Upper lobe of left lung (tissue), 4 donors: ENCODE data around the gene RFWD3.

ENCODE experiments used
- POLR2AphosphoS5 ChIP-seq, 2 donors: sonication (generic); formaldehyde crosslinking; IDR thresholded peaks; one replicate each; pipeline ENCODE4 v1.5.1; 2017; ENCODE audit warnings: antibody characterized with exemption in 2 of 2
- TF ChIP-seq, protein P1 (sequence below), 6 experiments: fragments of 450-650 bp in 4 of 6; fragments of 200-600 bp in 2 of 6; sonication (generic) in 2 of 6; IDR thresholded peaks; one replicate each; pipeline ENCODE4 v1.5.1; 2016 to 2019; ENCODE audit warnings: antibody characterized with exemption in 6 of 6

DNA sequence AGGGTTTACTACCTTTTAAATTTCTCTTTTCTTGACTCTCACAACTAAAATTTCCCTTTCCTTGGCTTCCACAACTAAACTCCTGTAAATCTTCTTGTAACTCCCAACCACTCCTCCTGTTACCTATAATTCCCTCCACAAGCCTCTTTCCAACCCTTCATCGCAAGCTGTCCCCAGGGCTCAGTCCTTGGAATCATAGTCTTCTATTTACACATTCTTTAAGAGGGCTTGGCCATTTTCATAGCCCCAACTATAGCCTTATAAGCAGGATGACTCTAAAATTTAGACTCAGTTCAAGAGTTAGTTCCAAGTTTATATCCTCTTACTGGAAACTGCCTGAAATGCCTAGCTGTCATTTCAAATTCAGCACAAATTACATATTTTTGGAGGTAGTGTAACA, 83.7 kb downstream of the RFWD3 start:
- TF ChIP-seq, protein P1, sequence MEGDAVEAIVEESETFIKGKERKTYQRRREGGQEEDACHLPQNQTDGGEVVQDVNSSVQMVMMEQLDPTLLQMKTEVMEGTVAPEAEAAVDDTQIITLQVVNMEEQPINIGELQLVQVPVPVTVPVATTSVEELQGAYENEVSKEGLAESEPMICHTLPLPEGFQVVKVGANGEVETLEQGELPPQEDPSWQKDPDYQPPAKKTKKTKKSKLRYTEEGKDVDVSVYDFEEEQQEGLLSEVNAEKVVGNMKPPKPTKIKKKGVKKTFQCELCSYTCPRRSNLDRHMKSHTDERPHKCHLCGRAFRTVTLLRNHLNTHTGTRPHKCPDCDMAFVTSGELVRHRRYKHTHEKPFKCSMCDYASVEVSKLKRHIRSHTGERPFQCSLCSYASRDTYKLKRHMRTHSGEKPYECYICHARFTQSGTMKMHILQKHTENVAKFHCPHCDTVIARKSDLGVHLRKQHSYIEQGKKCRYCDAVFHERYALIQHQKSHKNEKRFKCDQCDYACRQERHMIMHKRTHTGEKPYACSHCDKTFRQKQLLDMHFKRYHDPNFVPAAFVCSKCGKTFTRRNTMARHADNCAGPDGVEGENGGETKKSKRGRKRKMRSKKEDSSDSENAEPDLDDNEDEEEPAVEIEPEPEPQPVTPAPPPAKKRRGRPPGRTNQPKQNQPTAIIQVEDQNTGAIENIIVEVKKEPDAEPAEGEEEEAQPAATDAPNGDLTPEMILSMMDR (IDR thresholded peaks at IDR 0.05) = no peak
- no peak for TF ChIP-seq POLR2AphosphoS5 (IDR thresholded peaks at IDR 0.05)
